Mammary epithelial cell (primary cell): Measurements from ENCODE around the gene JAKMIP3.

Source experiments
- EZH2 ChIP-seq: IDR thresholded peaks from 2 replicates; pipeline ENCODE4 v1.6.1; 2012; ENCODE audit warnings: low read length, inconsistent platforms, borderline replicate concordance
- TF ChIP-seq, protein P1 (sequence below), 2 donors: IDR thresholded peaks in 1 of 2; conservative IDR thresholded peaks in 1 of 2; 2 replicates each; pipeline ENCODE4 v1.5.1; 2011 to 2012; ENCODE audit warnings: inconsistent platforms in 2 of 2, low read length in 2 of 2, mild to moderate bottlenecking in 2 of 2, control low read depth in 1 of 2, low read depth in 1 of 2; ENCODE audit not compliant: insufficient read depth in 1 of 2; ENCODE audit errors: extremely low read depth in 1 of 2

DNA sequence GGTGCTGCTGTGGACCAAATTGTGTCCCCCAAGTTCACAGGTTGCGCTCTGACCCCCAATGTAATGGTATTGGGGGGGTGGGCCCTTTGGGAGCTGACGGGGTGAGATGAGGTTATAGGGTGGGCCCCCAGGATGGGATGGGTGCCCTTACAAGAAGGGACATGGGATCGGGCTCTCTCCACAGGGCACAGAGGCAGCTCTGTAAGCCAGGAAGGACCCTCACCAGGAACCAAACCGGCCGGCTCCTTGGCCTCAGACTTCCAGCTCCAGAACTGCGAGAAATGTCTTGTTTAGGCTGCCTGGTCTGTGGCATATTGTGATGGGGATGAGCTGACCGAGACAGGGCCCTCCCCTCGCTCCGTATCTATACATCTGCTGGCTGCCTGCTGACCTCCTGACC is 25.7 kb upstream of the JAKMIP3 start:
- TF ChIP-seq, protein P1, sequence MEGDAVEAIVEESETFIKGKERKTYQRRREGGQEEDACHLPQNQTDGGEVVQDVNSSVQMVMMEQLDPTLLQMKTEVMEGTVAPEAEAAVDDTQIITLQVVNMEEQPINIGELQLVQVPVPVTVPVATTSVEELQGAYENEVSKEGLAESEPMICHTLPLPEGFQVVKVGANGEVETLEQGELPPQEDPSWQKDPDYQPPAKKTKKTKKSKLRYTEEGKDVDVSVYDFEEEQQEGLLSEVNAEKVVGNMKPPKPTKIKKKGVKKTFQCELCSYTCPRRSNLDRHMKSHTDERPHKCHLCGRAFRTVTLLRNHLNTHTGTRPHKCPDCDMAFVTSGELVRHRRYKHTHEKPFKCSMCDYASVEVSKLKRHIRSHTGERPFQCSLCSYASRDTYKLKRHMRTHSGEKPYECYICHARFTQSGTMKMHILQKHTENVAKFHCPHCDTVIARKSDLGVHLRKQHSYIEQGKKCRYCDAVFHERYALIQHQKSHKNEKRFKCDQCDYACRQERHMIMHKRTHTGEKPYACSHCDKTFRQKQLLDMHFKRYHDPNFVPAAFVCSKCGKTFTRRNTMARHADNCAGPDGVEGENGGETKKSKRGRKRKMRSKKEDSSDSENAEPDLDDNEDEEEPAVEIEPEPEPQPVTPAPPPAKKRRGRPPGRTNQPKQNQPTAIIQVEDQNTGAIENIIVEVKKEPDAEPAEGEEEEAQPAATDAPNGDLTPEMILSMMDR (conservative IDR thresholded peaks at IDR 0.05 in 1 of 2, IDR thresholded peaks at IDR 0.05 in 1 of 2; ENCODE audit: extremely low read depth in 1 of 2, insufficient read depth in 1 of 2, low read depth in 1 of 2, low read length in 2 of 2), result no peak
- TF ChIP-seq EZH2, result no peak
